Measurements from ENCODE around the gene SLC9C1. TPM values are rescaled to one million over a fixed set of nuclear protein-coding genes. Genes with fewer than 3 reads are reported as not detected.

Gene SLC9C1
- polyA plus RNA-seq, 1 experiment, result not detected

DNA sequence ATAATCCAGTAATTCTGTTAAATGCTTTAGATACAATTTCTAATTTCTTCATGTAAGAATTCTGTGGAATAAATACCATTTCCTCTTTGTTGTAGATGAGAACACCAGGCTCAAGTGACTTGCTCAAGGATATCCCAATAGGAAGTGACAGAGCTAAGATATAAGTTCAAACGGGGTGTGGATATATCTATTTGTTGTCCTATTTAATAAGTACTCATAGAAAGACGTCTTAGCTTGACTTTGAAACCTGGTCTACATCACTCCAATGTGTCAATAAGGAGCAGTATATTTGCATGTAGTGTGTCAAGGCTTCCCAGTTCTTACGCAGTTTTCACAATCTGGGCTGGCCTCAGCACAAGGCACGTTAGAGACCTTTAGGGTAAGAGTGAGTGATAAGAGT is 156.2 kb downstream of the SLC9C1 start:
- CTCF ChIA-PET, result interaction anchor here (1.1 to 2.4 kb wide), 5 partner anchors 9 to 26 kb away, joined by 3 to 8 read pairs (median 4); no protein-coding TSS in a partner anchor
- TF ChIP-seq, protein P1, sequence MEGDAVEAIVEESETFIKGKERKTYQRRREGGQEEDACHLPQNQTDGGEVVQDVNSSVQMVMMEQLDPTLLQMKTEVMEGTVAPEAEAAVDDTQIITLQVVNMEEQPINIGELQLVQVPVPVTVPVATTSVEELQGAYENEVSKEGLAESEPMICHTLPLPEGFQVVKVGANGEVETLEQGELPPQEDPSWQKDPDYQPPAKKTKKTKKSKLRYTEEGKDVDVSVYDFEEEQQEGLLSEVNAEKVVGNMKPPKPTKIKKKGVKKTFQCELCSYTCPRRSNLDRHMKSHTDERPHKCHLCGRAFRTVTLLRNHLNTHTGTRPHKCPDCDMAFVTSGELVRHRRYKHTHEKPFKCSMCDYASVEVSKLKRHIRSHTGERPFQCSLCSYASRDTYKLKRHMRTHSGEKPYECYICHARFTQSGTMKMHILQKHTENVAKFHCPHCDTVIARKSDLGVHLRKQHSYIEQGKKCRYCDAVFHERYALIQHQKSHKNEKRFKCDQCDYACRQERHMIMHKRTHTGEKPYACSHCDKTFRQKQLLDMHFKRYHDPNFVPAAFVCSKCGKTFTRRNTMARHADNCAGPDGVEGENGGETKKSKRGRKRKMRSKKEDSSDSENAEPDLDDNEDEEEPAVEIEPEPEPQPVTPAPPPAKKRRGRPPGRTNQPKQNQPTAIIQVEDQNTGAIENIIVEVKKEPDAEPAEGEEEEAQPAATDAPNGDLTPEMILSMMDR (IDR thresholded peaks at IDR 0.05; ENCODE audit: insufficient read depth, low read depth, low read length), result no peak
- DNase-seq (ENCODE audit: low read depth), result no peak
- Histone ChIP-seq H3K4me3 (ENCODE audit: low read depth, low read length) (no peak overlapping the region), H3K27me3 (ENCODE audit: control insufficient read depth, insufficient read depth, low read length) (no peaks in the 10 kb centered on the region; the same call in 1 of the 2 replicates), H3K36me3 (ENCODE audit: control insufficient read depth, insufficient read depth, low read length) (no peaks in the 10 kb centered on the region)
- POLR2A ChIA-PET, result no interaction called here

DNA sequence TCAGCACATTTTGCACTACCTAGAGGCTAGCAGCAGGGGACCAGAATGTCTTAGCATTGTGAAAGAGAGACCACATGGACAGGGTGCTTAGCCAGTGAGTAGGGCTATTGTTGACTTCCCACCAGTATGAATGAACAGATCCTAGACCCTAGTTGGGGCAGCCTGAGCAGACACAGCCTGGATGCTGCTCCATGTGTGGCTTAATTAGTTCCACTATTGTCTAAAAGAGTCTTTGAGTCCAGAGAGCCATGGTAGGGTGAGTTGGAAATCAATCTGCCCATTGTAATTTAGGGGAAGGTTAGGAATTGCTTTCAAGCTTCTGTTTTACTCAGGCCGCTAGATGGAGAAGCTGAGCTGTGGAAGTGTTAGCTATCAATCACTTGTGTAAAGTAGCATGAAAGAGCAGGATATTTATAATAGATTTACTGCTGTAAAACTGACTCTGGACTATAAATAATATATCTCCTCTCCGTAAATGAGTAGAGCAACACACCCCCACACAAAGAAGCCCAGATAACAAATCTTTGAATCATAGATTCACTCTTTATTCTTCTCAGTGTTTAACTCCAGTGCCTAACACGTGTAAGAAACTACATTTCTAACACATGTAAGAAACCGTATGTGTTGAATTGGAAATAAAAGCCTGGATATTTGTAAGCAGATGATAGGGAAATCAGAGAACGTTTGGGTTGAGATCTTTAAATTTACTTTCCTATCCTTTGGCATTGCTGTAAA is 156.9 kb downstream of the SLC9C1 start:
- ChIA-PET POLR2A (no interaction called here), CTCF (interaction anchor here (0.5 to 2.4 kb wide), 7 partner anchors 8 to 119 kb away, joined by 3 to 8 read pairs (median 3); no protein-coding TSS in a partner anchor)
- no peak for DNase-seq (ENCODE audit: low read depth)

DNA sequence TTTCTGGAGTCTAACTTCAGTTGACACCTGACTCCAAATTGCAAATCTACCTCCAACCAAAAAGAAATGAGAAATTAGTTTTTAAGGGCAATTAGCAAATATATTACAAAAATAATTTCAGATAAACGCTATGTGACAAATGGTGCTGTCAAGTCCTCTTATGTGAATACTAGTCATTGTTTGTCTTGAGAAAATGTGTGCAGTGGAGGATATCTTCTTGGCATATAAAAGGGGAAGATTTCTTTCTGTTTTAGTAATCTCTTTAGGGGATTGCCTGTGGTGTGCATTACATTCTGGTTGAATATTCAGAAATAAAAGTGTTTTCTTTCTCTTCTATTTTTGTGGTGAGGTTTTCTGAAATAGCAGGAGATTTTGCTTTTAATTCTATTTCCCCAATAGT is 158.0 kb downstream of the SLC9C1 start:
- POLR2A ChIA-PET, result no interaction called here

More for the DNA sequence above, 156.9 kb downstream of the SLC9C1 start:
- TF ChIP-seq, protein P1 (IDR thresholded peaks at IDR 0.05; ENCODE audit: insufficient read depth, low read depth, low read length), result peak; percentile 57
- H3K27me3 ChIP-seq (ENCODE audit: control insufficient read depth, insufficient read depth, low read length), result no peaks in the 10 kb centered on the region; the same call in 1 of the 2 replicates
- H3K36me3 ChIP-seq (ENCODE audit: control insufficient read depth, insufficient read depth, low read length), result no peaks in the 10 kb centered on the region
- no peak overlapping the region for H3K4me3 ChIP-seq (ENCODE audit: low read depth, low read length)

DNA sequence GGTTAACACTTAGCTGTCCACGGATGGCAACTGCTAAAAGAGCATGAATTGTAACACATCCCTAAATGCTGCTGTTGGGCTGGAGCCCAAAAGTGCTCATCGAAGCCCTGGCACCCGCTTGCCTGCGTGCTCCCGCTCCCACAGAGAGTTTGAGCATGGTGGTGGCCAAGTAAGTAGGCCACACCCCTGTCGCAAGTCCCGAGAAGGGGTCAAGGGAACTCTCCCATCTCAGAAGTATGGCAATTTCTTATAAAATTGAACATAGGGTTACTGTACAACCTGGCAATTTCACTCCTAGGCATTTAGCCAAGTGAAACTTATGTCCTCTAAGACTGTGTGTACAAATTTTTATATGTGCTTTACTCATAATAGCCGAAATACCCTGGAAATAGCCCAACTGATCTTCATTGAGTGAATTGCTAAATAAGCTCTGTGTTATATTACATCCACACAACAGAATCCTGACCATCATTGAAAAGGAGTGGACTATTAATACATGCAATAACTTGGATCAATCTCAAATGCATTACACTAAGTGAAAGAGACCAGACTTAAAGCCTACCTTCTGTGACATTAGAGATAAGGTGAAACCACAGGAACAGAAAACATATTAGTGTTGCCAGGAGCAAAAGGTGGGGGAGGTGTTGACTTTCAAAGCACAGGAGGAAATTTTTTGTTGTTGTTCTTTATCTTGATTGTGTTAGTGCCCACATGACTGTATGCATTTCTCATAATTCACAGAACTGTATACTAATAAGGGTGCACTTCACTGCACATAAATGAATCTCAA is 159.5 kb downstream of the SLC9C1 start:
- Histone ChIP-seq H3K4me3 (ENCODE audit: low read depth, low read length) (no peak overlapping the region), H3K36me3 (ENCODE audit: control insufficient read depth, insufficient read depth, low read length) (no peaks in the 10 kb centered on the region), H3K27me3 (ENCODE audit: control insufficient read depth, insufficient read depth, low read length) (no peaks in the 10 kb centered on the region)
- TF ChIP-seq, protein P1 (IDR thresholded peaks at IDR 0.05; ENCODE audit: insufficient read depth, low read depth, low read length), result no peak
- POLR2A ChIA-PET, result no interaction called here
- no peak for DNase-seq (ENCODE audit: low read depth)
- CTCF ChIA-PET, result no interaction called here

More for the DNA sequence above, 158.0 kb downstream of the SLC9C1 start:
- CTCF ChIA-PET, result interaction anchor here (1.0 kb wide), 1 partner anchor 25 kb away, joined by 3 read pairs; no protein-coding TSS in a partner anchor
- Histone ChIP-seq H3K36me3 (ENCODE audit: control insufficient read depth, insufficient read depth, low read length) (no peaks in the 10 kb centered on the region), H3K4me3 (ENCODE audit: low read depth, low read length) (no peak overlapping the region), H3K27me3 (ENCODE audit: control insufficient read depth, insufficient read depth, low read length) (no peaks in the 10 kb centered on the region)
- TF ChIP-seq, protein P1 (IDR thresholded peaks at IDR 0.05; ENCODE audit: insufficient read depth, low read depth, low read length), result no peak
- no peak for DNase-seq (ENCODE audit: low read depth)

Data from BJ (cell line).